Thyroid gland (tissue), 4 donors: ENCODE measurements around the gene COX20. TPM values are rescaled to one million over a fixed set of nuclear protein-coding genes. Genes with fewer than 3 reads are reported as not detected.

ENCODE experiments used
- DNase-seq, 2 donors: peaks; one replicate each; pipeline ENCODE4 v3.0.0-alpha.2; 2019
- H3K27ac ChIP-seq, 3 donors: fragments of 200-600 bp; sonication (generic); 1 replicate in 2 of 3; 2 replicates in 1 of 3; pipeline ENCODE4 v1.5.1; 2016 to 2019; ENCODE audit warnings: mild to moderate bottlenecking in 1 of 3, moderate library complexity in 1 of 3
- H3K27me3 ChIP-seq: fragments of 200-600 bp; sonication (generic); one replicate; pipeline ENCODE4 v1.5.1; 2019
- H3K36me3 ChIP-seq, 2 donors: fragments of 200-600 bp; sonication (generic); one replicate each; pipeline ENCODE4 v1.5.1; 2016 to 2019
- H3K4me1 ChIP-seq, 2 donors: fragments of 200-600 bp; sonication (generic); one replicate each; pipeline ENCODE4 v1.5.1; 2017 to 2019
- H3K4me3 ChIP-seq, 3 donors: fragments of 200-600 bp; sonication (generic); replicated peaks in 1 of 3; 1 replicate in 2 of 3; 2 replicates in 1 of 3; pipeline ENCODE4 v1.5.1; 2016; ENCODE audit warnings: mild to moderate bottlenecking in 1 of 3
- H3K9me3 ChIP-seq: fragments of 200-600 bp; sonication (generic); one replicate; pipeline ENCODE4 v1.5.1; 2017
- POLR2A ChIP-seq, 2 donors: fragments of 450-650 bp; IDR thresholded peaks; one replicate each; pipeline ENCODE4 v1.6.1; 2017; ENCODE audit warnings: antibody characterized with exemption in 2 of 2, mild to moderate bottlenecking in 2 of 2, moderate library complexity in 1 of 2
- WGBS, 2 donors: methylation state at CpG; one replicate each; pipeline ENCODE4 v1.1.5; 2017; 5-methylcytosine and 5-hydroxymethylcytosine counted together
- intact Hi-C: fragments of 100-400 bp; cut with DNase I; formaldehyde crosslinking; loops from one replicate; pipeline ENCODE4 v1.15.1; 2023
- total RNA-seq, 4 donors: library from RNA; depleted of rRNA; stranded (reverse); fragments of >200 nt; gene quantifications; one replicate each; pipeline ENCODE4 v1.2.3, GENCODE V29; 2016
- TF ChIP-seq, protein P1 (sequence below), 6 experiments: fragments of 200-600 bp in 3 of 6; fragments of 450-650 bp in 3 of 6; sonication (generic) in 3 of 6; IDR thresholded peaks; one replicate each; pipeline ENCODE4 v1.5.1; 2016 to 2019; ENCODE audit warnings: antibody characterized with exemption in 6 of 6, mild to moderate bottlenecking in 2 of 6, inconsistent platforms in 1 of 6, moderate library complexity in 1 of 6

The COX20 gene
- total RNA-seq, 4 donors from 2014 or later: 68.8 to 83.6 (median 73.5) TPM

DNA sequence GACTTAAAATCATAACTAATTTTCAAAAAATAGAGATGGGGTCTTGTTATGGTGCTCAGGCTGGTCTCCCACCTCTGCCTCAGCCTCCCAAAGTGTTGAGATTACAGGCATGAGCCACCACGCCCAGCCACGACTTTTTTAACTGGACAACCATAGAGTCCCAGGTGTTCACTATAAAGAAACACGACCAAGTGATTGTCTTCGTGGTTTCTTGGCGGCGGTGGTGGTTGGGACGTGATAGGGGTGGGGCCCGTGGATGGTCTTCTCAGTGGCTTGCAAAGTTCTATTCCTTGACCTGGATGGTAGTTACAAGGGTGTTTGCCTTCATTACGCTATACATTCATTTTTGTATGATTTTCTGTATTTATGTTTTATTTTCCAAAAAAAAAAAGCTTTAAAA, 34.6 kb upstream of the COX20 start:
- no peak overlapping the region for H3K4me3 ChIP-seq
- no peaks in the 10 kb centered on the region for H3K4me1 ChIP-seq
- 91 to 93% methylated on average over 9 of the region's 9 CpGs for WGBS, 2 donors
- H3K9me3 ChIP-seq: no peaks in the 10 kb centered on the region
- H3K27ac ChIP-seq: no peak overlapping the region
- TF ChIP-seq, protein P1, sequence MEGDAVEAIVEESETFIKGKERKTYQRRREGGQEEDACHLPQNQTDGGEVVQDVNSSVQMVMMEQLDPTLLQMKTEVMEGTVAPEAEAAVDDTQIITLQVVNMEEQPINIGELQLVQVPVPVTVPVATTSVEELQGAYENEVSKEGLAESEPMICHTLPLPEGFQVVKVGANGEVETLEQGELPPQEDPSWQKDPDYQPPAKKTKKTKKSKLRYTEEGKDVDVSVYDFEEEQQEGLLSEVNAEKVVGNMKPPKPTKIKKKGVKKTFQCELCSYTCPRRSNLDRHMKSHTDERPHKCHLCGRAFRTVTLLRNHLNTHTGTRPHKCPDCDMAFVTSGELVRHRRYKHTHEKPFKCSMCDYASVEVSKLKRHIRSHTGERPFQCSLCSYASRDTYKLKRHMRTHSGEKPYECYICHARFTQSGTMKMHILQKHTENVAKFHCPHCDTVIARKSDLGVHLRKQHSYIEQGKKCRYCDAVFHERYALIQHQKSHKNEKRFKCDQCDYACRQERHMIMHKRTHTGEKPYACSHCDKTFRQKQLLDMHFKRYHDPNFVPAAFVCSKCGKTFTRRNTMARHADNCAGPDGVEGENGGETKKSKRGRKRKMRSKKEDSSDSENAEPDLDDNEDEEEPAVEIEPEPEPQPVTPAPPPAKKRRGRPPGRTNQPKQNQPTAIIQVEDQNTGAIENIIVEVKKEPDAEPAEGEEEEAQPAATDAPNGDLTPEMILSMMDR (IDR thresholded peaks at IDR 0.05): no peak
- TF ChIP-seq POLR2A (IDR thresholded peaks at IDR 0.05): no peak
- no peaks in the 10 kb centered on the region for H3K27me3 ChIP-seq
- intact Hi-C loops: no loop called here
- no peak for DNase-seq
- H3K36me3 ChIP-seq: no peaks in the 10 kb centered on the region

DNA sequence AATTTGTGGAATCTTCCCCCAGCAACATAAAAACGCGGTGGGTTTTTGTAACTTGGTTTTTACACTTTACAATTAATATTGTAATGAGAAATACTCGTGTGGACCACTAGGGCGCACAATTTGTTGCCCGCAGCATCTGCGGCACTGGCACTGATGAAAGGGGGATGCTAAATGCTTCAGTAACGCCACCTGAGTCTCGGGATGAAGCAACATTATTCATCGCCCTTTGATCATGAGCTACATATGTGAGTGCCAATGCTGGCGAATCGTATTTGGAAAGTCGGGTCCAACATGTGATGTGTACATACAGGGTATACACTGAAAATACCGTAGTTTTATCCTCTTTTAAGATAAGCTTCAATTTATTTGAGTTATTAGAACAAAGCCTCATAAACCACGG, 34.2 kb upstream of the COX20 start:
- H3K27ac ChIP-seq: no peak overlapping the region
- no peaks in the 10 kb centered on the region for H3K9me3 ChIP-seq
- WGBS, 2 donors: 53 to 58% methylated on average over 14 of the region's 14 CpGs
- no peaks in the 10 kb centered on the region for H3K4me1 ChIP-seq
- H3K27me3 ChIP-seq: no peaks in the 10 kb centered on the region
- DNase-seq: peak in 1 of 2 donors; percentile 8
- intact Hi-C loops: no loop called here
- no peak overlapping the region for H3K4me3 ChIP-seq
- TF ChIP-seq, protein P1 (IDR thresholded peaks at IDR 0.05): peak in 5 of 6 experiments; percentile 18 to 52 (median 36)
- TF ChIP-seq POLR2A (IDR thresholded peaks at IDR 0.05): no peak
- H3K36me3 ChIP-seq: no peaks in the 10 kb centered on the region

- Histone ChIP-seq H3K27me3 (no peaks in the 10 kb centered on the region), H3K4me1 (no peaks in the 10 kb centered on the region), H3K27ac (no peak overlapping the region), H3K4me3 (no peak overlapping the region), H3K9me3 (no peaks in the 10 kb centered on the region), H3K36me3 (no peaks in the 10 kb centered on the region)
- no peak for TF ChIP-seq POLR2A (IDR thresholded peaks at IDR 0.05)
- TF ChIP-seq, protein P1 (IDR thresholded peaks at IDR 0.05): no peak
- intact Hi-C loops: no loop called here
- 55 to 59% methylated on average over 14 of the region's 14 CpGs for WGBS, 2 donors
- DNase-seq: no peak
Observed at GRCh38 chr1:244802041-244802440, 33.4 kb upstream of the COX20 start.

- 87 to 91% methylated on average over 16 of the region's 16 CpGs for WGBS, 2 donors
- DNase-seq: no peak
- TF ChIP-seq, protein P1 (IDR thresholded peaks at IDR 0.05): no peak
- TF ChIP-seq POLR2A (IDR thresholded peaks at IDR 0.05): no peak
Observed at GRCh38 chr1:244802556-244803239, 32.8 kb upstream of the COX20 start.

DNA sequence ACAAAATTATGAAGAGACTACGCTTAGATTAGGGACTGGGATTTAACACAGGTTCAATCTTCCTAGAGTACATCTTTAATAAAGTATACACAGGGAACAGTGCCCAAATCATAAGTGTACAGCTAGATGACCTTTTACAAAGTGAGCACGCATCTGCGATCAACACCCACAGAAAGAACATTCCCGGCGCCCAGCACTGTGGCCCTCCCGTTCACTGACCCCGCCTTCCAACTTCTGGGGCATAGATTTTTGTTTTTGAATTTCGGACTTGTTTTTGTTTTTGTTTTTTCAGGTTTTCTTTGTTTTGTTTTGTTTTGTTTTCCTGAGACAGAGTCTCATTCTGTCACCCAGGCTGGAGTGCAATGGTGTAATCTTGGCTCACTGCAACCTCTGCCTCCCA, 30.6 kb upstream of the COX20 start:
- no peak for TF ChIP-seq POLR2A (IDR thresholded peaks at IDR 0.05)
- TF ChIP-seq, protein P1 (IDR thresholded peaks at IDR 0.05): no peak
- Histone ChIP-seq H3K27me3 (no peaks in the 10 kb centered on the region), H3K9me3 (no peaks in the 10 kb centered on the region), H3K27ac (no peak overlapping the region), H3K36me3 (no peaks in the 10 kb centered on the region), H3K4me3 (no peak overlapping the region), H3K4me1 (no peaks in the 10 kb centered on the region)
- intact Hi-C loops: no loop called here
- WGBS, 2 donors: 92 to 93% methylated on average over 8 of the region's 8 CpGs
- DNase-seq: no peak

More at GRCh38 chr1:244802556-244803239, 32.8 kb upstream of the COX20 start:
- Histone ChIP-seq H3K27me3 (no peaks in the 10 kb centered on the region), H3K4me1 (no peaks in the 10 kb centered on the region), H3K9me3 (no peaks in the 10 kb centered on the region), H3K4me3 (no peak overlapping the region), H3K27ac (no peak overlapping the region), H3K36me3 (no peaks in the 10 kb centered on the region)
- intact Hi-C loops: no loop called here
